SKM-1 (cell line): Measurements from ENCODE around the gene KCNJ1.
A peak's percentile ranks its signal among the peaks of the same experiment; 100 is the strongest.

Experiments used
- DNase-seq: peaks from one replicate; lab custom pipeline; 2025; ENCODE audit not compliant: unreplicated experiment; lab: John Stamatoyannopoulos, UW

Gene KCNJ1

DNA sequence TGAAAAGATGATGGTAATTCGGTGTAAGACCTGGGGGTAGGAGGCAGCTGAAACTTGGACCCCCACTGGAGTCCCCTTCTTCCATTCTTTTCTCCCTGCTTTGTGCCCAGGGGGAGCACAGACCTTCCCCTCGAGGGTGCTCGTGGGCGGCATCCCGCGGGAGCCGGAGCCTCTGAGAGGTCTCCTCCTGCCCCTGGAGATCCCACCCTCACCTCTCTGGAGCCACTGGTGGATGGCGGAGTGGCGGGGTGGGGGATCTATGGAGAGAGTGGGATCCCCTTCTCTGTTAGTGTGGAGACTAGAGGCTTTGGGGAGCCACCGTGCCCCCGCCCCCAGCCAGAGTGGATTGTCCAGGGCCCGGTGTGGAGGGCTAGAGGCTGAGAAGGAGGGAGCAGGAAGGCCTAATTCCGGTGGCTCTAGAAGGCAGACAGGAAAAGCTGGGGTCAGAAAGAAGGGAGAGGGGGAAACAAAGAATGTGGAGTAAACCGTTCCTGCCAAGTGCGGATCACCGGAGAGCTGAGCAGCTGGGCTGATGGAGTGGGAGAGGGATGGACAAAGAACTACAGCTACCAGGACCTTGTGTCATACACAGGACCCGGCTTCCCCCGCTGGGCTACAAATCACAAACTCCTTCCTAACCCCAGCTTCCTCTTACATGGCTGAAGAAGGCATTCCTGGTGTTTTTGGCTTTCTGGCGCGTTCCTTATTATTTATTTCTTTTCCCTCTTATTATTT lies 41.9 kb downstream of the KCNJ1 start:
- DNase-seq: no peak

DNA sequence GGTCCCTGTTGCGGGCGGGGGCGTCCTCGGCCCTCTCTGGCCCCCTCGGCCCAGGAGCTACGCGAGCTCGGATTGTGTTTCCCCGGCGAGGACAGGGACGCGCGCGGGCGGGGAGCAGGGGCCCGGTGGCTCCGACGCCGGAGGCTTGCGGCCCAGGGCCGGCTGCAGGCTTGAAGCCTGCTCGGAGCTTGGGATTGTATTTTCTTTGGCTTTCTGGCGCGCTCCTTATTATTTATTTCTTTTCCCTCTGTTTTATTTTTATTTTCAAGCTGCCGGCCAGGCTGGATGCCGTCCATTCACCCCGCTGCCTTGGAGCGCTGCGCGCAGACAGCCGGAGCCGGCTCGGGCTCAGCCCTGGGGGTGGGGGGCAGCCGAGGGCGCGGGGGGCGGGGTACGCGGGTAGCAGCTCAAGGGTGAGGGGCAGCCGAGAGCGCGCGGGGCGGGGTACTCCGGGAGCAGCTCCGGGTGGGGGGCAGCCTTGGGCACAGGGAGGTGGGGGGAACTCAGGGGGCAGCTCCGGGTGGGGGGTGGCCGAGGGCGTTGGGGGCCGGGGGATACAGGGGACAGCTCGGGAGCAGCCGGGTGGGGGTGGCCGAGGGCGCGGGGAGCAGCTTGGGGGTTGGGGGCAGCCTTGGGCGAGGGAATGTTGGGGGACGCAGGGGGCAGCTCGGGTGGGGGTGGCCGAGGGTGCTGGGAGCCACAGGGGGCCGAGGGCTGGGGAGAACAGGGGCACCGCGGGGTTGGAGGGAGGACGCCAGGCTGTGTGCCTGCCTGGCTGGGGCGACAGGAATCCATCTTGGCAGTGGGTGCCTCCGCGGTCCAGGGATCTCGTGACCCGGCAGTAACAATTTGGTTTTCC lies 42.7 kb downstream of the KCNJ1 start:
- no peak for DNase-seq

GRCh38 chr11:128823753-128824152 lies 43.3 kb downstream of the KCNJ1 start:
- no peak for DNase-seq

GRCh38 chr11:128822130-128822529 lies 45.0 kb downstream of the KCNJ1 start:
- no peak for DNase-seq

GRCh38 chr11:128821556-128821955 lies 45.5 kb downstream of the KCNJ1 start:
- DNase-seq: no peak

GRCh38 chr11:128819198-128819597 lies 47.9 kb downstream of the KCNJ1 start:
- DNase-seq: no peak

- no peak for DNase-seq
These were observed 52.0 kb downstream of the KCNJ1 start for GRCh38 chr11:128814856-128815705.

- DNase-seq: no peak
These were observed 53.4 kb downstream of the KCNJ1 start for GRCh38 chr11:128813729-128814128.

GRCh38 chr11:128810784-128811514 lies 56.1 kb downstream of the KCNJ1 start:
- DNase-seq: no peak

DNA sequence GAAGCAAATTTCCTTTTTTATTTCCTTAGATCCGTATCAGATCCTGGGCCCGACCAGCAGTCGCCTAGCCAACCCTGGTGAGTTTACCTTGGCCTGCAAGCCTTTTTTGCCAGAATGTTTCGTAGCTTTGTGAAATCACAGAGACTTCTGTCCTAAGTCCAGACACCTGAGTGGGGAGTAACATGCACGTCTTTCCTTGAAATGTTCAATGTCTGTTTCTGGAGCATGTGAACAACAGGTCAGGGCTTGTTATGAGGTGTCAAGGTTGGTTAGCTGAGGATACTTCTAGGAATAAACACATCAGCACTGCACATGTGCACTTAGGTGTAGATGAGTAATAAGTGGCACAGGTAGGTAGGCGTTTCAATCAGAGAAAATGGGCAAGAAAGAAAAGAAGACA lies 58.0 kb downstream of the KCNJ1 start:
- DNase-seq: no peak

DNA sequence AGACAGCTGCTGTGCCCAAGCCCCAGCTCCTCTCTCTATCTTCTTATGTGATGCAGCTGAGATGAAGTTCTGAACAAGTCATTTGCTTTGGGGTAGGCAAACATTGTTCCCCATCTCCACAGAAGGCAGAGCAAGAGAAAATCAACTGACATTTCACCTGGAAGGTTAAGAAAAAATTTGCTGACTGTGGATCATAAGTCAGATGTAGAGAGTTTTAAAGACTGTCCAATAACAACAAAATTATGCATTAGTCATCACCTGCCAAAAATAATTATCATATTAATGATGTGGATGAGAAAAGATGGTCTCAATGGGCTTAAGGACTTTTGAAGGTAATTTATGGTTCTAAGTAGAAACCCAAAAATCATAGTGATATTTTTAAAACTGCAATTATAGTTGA lies 59.2 kb downstream of the KCNJ1 start:
- DNase-seq: no peak

DNA sequence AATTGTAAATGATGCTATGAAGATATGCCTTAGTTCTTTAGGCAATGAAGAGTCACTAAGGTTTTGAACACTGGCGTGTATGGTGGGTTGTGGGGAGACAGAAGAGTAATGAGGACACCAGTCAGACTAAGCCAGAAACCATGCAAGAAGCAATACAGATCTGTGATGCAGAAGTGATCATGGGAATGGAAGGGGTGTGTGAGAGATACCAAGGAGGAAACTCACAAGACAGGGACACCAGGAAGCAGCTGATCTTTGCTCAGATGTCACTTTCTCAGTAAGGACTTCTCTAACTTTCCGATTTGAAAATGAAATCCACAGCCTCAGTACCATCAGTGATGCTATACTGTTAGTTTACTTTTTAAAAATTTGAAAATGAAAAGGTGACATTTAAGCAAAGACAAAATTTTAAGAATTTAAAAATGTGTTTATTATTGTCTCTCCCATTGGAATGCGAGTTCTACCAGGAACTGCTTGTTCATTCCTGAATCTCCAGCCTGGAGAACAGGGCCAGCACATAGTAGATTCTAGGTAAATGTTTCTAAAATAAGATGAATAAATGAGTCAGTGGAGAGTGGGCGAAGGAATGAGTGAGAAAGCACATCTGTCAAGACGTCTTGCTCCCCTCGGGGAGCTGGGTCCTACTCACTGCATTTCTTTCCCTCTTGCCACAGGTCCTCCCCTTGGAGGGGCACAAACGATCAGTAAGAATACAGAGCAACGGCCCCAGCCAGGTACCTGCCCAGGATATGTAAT lies 60.4 kb downstream of the KCNJ1 start:
- no peak for DNase-seq

DNA sequence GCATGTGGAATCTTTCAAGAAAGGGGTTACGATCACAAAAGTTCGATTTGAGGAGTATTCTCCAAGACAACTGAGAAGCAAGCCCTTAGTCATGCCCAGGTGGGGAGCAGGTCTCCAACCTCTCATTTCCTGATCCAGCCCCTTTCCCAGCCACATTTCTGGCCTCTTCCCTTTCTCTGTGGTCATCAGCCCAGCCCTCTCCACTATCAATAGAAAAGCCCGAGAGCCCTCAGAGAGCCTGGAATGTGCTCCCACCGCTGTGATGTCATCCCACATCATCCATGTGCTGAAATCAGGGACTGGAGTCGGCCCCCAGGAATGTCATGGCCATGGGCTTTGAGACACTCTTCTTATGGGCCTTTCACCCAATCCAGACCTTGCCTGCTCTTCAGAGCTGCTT lies 62.6 kb downstream of the KCNJ1 start:
- DNase-seq: no peak

DNA sequence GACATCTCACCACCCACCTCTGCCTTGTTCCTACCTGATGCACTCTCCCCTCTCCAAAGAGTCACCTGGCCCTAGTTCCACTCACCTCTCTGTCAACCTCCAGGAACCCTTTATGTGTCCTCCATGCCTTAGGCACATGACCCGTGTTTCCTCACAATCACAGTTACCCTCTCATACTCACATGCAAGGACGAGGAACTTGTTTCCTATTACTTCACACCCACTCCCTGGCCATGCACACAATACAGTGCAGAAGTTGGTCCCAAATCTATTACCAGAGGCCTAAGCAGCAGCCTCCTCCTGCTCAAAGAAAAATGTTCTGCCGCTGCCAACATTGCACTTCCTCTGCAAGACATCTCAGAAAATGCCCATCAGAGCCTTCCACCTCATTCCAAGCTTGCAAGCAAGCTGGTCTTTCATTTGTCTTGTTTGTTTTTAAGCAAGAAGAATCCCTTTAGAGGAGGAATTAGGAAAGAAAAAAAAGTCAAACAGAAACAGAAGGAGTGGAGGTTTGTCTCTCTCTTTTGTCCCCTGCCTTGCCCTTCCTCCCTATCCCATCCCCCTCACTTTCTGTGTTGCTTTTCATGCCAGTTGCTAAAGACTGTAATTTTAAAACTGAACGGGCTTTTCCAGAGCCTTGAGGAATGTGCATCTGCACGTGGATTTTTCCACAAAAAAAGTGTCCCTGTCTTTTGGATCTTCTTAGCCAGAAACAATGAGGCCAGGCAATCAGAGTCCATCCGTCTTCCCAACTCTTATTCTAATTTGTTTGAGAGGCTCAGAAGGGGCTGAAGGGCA lies 63.4 kb downstream of the KCNJ1 start:
- DNase-seq: no peak

GRCh38 chr11:128803011-128803410 lies 64.1 kb downstream of the KCNJ1 start:
- no peak for DNase-seq

- peak; percentile 29 for DNase-seq
These were observed 64.6 kb downstream of the KCNJ1 start for GRCh38 chr11:128802358-128802981.

DNA sequence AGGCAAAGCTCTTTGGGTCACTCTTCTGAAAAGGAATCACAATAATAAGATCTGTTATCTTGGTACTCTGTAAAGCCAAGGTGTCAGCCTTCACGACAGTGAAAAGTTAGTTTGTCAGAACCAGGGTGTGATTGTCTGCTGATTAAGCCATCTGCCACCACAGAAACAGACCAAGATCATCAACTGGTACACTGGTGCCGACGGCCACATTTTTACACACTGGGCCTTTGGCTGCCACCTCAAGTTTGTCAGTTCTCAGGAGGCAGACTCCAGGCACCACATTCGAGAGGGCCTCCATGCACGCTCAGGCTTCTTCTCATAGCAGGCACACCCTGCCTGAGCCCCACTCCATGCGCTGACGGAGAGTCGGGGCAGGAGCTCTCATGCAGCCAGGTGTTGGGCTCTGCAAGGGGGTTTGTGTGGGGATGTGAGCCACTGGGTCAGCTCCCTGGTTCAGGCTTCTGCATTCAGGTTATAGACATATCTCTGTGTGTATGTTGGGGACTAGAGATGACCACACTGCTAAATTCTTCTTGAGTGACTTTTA lies 66.2 kb downstream of the KCNJ1 start:
- no peak for DNase-seq

DNA sequence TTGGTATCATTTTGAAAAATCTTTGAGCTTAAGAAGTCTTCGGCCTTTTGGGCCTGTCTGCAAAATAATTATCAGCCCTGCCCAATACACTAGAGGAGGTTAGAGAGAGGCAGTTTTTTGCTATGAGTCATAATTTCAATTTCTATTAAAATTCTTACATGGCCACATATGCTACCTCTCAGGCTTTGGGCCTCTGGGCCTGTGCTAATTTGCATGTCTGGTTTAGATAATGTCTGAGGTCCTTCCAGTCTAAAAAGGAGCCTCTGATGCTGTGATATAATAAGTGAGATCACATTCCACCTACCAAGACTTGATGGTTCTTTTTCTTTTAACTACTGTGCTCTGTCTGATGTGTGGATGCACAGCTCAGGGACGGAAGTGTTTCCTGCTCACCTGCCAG lies 70.8 kb downstream of the KCNJ1 start:
- no peak for DNase-seq

- DNase-seq: no peak
These were observed 76.9 kb downstream of the KCNJ1 start for GRCh38 chr11:128790196-128790595.
